NOMO-1 treated with DMSO at 0.1 percent for 48 hours (cell line): Measurements from ENCODE around the gene TMEM222.

Experiments used
- DNase-seq: peaks from one replicate; lab custom pipeline; 2025; ENCODE audit not compliant: unreplicated experiment; lab: John Stamatoyannopoulos, UW

The TMEM222 gene

DNA sequence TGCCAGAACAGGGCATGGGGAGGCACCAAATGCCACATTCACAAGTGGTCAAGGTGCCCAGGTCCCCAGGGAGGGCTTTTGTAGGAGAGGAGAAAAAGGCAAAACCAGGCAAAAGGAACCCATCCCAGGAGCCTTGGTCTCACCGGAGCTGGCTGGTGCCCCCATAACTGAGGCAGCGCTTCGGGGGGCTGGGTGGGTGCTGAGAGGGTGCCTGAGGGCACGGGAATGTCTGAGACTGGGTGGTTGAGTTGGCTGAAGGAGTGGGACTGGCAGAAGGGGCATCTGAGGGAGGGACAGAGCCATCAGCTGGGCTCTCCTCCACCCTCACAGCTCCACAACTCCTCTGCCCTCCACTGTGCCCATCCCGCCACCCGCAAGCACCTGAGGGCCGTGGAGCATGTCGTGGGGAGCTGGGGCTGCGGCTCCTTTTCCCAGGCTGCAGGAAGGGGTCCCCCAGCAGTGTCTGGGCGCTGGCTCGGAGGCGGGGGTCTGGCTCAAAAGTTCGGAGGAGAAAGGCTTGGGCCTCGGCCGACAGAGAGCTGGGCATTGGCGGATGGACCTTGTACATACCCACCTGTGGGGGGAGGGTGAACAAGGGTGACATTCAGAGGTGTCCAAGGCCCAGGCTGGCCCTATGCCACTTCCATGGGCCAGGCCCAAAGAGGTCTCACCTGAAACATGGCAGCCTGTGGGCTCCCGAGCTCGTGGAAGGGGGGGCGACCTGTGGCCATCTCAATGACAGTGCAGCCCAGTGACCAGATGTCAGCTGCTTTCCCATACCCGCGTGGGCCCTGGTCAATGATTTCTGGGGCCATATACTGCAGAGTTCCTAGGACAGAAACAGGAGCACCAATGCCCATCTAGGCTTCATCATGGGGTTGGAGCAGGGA, 36.3 kb downstream of the TMEM222 start:
- no peak for DNase-seq

DNA sequence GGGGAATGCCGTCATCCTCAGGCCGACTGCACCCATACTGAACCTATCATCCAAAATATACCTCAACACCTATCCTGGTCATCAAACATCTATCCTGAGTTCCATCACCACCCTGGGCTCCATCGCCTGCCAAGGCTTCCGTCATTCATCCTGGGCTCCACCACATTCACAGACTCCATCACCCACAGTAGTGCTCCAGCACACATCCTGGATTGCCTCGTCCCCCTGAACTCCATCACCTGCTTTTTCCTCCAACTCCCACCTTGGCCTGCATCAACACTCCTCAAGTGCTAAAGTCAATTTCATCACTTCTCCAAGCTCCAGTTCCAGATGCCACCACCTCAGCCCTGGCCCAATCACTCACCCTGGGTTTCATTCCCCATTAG, 37.0 kb downstream of the TMEM222 start:
- no peak for DNase-seq

- DNase-seq: no peak
These were observed 37.8 kb downstream of the TMEM222 start for GRCh38 chr1:27359822-27360158.

DNA sequence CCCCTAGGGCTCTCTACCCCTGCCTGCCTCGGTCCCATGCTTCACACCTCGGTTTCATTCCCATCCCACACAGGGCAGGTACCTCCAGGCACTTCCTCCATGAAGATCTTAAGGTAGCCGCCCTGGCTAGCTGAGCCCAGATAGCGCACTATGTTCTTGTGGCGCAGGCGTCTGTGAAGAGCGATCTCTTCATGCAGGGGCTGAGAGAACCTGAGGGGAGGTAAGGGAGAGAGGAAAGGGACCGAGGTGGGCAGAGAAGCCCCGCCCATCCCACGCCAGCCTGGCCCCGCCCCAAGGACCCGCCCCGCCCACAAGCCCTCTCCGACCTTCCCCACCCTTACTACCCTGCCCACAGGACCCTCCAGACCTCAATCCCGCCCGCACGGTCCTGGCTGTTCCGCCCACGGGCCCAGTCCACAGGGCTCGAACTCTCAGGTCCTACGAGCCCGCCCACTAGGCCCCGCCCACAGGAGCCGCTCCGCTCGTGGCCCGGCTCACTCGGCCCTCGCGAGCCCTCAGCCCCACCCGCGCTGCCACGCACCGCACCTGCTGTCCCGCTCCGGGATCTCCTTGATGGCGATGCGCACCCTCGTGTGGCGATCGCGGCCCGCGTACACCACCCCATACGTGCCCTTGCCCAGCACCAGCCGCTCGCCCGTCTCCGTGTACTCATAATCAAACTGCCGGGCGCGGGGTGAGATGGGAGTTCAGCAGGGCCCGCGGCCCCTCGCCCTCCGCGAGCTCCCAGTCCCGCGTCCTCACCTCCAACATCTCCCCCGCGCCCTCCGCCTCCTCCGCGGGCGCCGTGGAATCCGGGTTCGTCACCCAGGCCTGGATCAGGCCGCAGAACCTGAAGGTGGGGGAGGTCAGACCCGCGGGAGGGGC, 38.4 kb downstream of the TMEM222 start:
- no peak for DNase-seq

DNA sequence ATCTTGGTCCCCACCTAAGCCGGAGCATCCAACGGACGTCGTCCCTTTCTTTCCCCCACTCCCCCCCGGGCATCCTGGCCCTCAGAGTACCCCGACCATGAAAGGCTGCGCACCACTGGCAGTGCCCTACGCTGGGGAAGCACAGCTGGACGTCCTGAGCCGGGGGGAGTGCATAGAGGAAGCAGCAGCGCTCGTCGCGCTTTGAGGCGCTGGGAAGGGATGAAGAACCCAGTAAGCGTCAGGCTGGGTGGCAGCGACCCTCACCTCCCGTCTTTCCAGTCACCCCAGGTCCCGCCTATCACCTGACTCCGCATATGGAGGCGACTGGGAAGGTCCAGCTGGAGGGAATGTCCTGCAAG, 39.1 kb downstream of the TMEM222 start:
- DNase-seq: no peak

DNA sequence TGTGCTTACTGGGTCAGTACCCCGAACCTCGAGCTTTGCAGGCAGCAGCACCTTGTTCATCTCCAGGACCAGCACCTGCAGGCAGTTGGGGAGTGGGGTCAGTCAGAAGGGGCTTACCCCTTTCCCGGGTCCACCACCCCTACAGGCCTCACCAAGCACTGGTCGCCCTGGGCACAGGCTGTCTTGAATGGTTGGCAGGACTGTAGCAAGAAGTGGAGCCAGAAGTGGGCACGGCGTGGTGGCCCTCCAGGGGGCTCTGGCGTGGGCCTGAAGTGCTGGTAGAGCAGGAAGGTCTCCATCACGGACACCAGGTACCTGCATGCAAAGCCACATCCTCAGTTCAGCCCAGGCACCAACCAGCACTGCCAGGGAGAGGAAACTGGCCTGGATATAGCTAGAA, 39.6 kb downstream of the TMEM222 start:
- no peak for DNase-seq

DNA sequence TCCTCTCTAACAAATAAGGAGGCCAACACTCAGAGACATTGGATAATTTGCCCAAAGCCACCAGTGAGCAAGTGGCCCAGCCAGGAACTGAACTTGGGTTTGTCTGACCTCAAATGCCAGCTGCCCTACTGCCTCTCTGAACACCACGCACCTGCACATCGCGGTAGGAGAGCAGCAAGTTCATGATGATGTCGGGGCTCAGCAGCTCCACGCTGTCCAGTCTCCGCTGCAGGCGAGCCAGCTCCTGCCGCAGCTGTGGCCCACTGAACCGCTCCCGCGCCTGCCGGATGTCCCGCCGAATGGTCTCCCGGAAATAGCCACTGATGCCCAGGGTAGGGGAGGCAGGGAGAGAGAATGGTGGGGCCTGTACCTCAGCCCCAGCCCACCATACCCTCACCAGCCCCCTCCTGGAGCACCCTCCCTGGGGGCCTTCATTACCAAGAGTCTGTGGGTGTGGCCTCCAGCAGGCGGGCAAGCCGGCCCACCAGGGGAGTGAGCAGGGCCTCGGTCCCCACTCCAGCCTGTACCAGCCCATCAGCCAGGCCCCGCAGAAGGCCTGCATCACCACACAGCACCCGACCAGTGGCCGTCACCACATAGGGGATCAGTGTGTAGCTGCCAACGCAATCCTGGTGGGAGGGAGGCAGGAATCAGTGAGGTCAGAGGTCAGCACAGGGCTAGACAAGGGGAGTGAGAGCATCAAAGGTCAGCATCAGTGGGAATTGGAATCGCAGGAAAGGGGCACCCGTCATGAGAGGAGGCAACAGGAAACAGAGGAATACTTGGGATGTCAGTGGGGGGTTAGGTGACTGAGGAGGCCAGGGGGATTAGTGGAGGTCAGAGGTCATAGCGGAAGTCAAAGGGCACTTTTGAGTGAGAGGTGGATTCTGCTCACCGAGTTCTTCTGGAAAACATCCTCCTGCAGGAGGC, 42.1 kb downstream of the TMEM222 start:
- no peak for DNase-seq

DNA sequence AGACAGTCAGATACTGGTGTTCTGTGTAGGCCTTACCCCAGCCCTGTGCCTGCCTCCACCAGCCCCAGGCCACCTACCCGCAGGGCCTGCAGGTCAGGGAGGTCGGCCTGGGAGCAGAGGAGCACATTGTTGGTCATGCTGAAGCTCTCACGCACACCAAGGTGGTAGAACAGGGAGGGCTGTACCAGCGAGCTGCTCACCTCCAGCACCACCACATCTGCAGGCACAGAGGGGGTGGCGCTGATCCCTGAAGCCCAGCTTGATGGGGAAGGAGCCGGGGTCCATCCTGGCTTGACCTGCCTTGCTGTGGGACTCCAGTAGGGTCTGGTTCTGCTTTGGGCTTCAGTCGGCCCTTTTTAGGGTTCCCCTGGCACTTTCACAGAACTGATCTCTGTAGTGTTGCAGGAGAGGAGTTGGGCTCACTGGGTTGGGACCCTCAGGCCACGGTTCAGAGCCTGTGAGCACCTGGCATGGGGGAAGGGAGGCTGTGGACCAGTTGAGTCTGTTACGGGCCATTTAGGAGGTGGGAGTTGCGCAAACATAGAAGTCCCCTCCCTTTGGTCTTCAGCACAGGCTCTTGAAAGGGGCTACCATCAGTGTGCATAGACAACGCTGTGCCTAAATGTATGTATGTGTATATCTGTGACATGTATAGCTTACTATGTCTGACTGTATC, 42.9 kb downstream of the TMEM222 start:
- no peak for DNase-seq

DNA sequence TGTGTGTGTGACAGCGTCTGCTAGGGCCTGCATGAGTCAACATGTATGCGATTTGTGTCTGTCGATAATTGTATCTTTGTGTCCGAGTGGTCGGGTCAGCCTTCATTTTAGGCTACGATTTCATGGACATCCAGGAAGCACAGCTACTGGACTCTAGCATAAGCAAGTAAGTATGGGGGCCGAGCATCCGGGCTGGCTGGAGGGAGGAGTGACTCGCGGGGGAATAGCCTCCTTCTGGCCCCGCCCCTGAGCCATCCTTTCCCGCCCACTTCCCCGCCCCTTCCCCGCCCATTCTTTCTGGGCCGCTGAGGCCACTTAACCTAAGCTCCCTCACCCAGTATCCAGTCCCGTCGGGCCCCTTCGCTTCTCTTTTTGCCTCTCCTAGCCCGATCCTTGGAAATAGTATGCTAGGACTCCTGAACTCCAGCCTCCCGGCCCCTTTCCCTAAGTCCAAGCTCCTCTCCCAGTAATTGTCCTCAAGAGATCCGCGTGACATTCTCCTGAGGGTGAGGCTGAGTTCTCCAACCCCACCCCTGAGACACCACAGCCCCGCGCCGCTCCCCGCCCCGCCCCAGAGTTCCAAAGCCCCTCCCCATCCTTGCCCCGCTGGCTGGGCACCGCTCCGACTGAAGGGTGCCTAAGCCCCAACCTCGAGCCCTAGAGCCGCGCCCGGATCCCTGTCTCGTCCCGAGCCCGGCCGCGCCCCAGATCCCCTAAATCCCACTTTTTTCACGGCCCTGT, 43.6 kb downstream of the TMEM222 start:
- peak; percentile 74 for DNase-seq

DNA sequence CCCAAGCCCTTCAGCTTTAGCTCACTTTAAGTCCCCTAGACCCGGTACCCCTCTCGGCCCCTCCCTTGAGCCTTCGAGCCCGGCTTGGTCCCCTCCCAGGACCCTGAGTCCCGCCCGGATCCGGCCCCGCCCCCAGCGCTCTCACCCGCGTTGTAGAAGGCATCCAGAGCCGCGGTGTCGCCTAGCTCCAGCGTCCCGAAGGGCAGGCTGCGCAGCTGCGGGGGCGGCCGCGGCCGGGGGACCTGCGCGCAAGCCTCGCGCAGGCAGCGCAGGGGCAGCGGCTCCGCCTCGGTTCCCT, 44.1 kb downstream of the TMEM222 start:
- peak; percentile 21 for DNase-seq

- DNase-seq: peak; percentile 59
These were observed 44.6 kb downstream of the TMEM222 start, which contains the start of gene MAP3K6 for GRCh38 chr1:27366411-27367159. TSS of gene MAP3K6 (minus strand) at chr1:27366961. CDS start at chr1:27366597, 364 bp downstream.

GRCh38 chr1:27367160-27367650, 45.2 kb downstream of the TMEM222 start:
- DNase-seq: no peak

GRCh38 chr1:27368869-27369582, 47.1 kb downstream of the TMEM222 start:
- DNase-seq: no peak

DNA sequence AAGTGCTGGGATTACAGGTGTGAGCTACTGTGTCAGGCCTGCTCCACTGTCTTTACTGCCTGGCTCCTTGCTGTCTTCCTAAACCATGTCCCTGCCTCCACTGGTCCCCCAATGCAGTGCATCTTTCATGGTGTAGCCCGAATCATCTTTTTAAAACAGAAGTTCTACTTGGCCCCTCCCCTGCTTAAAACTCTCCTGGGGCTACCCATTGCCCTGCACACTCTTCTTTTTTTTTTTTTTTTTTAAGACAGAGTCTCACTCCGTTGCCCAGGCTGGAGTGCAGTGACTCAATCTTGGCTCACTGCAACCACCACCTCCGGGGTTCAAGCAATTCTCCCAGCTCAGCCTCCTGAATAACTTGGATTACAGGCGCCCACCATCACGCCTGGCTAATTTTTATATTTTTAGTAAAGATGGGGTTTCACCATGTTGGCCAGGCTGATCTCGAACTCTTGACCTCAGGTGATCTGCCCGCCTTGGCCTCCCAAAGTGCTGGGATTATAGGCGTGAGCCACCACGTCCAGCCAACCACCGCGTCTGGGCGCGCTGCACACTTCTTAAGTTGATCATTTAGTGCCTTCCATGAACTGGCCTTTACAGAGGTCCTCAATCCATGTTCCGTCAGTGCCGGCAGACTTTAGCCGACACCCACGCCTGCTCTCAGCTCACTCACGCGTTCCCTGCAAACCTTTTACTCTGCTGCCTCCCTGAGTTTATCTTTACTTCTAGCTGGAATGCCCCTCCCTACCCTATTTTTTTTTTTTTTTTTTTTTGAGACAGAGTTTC, 50.3 kb downstream of the TMEM222 start:
- DNase-seq: no peak

GRCh38 chr1:27372808-27373690, 51.1 kb downstream of the TMEM222 start:
- no peak for DNase-seq

DNA sequence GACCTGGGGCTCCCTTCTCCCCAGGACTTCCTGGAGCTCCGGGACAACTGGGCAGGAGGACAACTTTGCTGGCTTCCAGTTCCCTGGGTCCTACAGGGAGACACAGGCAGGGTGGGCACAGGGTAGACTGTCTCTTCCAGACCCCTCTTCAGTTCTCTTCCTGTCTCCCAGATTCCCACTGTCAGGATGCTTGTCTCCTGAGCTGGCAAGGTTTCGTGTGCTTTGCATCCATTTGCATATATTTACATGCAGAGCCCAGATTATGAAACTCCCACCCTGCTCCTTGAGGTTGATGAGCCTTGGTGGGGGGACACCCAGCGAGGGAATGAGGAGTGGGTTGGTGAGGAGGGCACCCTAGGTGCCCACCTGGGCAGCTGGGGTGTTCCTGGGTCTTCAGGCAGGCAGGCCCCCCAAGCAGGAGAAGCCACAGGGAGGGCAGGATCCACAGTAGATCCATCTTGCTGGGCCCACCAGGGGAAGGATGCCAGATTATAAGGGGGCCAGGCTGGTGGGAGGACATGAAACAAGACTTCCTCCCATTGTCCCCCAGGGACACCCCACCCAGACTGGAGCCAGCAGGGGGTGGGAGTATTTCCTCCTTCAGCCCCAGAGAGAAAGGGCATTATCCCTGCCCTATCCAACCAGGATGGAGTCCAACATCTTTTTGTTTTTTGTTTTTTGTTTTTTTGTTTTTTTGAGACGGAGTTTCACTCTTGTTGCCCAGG, 52.6 kb downstream of the TMEM222 start, which contains the start of gene FCN3:
Gene FCN3, minus strand, starts transcription at position 463 of the 725 bp plus-strand sequence. Its CDS starts 6 bp downstream, at position 457.
- no peak for DNase-seq
